ENCODE results near the gene GABRB1. TPM values are rescaled to one million over a fixed set of nuclear protein-coding genes. Genes with fewer than 3 reads are reported as not detected.

Gene GABRB1
- polyA plus RNA-seq, 3 donors: not detected

DNA sequence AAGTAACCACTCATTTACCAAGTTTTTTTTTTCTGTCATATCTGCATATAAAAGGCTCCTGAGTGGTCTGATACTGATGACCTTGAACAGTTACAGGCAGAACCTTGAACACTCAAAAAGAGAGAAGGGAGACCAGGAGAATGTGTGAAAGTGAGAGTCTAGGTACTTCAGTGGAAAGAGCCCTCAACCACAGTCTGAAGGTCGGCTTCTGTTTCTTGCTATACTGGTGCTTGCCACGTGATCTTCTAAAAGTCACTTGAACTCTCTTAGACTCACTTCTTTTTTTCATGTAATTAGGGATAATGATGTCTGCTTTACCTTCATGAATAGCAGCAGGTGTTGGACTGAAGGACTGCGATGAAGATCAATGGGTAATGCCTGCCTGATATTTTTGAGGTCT lies 22.8 kb downstream of the GABRB1 start:
- H3K36me3 Mint-ChIP-seq: no peaks in the 10 kb centered on the region
- H3K27ac Mint-ChIP-seq: no peak overlapping the region
- H3K4me3 Mint-ChIP-seq: no peak overlapping the region
- H3K4me3 ChIP-seq (replicated peaks in 1 of 3; ENCODE audit: low read depth in 2 of 3, low read length in 3 of 3): no peak overlapping the region
- no peak for DNase-seq
- TF ChIP-seq, protein P1, sequence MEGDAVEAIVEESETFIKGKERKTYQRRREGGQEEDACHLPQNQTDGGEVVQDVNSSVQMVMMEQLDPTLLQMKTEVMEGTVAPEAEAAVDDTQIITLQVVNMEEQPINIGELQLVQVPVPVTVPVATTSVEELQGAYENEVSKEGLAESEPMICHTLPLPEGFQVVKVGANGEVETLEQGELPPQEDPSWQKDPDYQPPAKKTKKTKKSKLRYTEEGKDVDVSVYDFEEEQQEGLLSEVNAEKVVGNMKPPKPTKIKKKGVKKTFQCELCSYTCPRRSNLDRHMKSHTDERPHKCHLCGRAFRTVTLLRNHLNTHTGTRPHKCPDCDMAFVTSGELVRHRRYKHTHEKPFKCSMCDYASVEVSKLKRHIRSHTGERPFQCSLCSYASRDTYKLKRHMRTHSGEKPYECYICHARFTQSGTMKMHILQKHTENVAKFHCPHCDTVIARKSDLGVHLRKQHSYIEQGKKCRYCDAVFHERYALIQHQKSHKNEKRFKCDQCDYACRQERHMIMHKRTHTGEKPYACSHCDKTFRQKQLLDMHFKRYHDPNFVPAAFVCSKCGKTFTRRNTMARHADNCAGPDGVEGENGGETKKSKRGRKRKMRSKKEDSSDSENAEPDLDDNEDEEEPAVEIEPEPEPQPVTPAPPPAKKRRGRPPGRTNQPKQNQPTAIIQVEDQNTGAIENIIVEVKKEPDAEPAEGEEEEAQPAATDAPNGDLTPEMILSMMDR (IDR thresholded peaks at IDR 0.05): no peak
- H3K4me1 ChIP-seq (ENCODE audit: control insufficient read depth in 1 of 2, insufficient read depth in 2 of 2, low read length in 2 of 2): no peaks in the 10 kb centered on the region
- intact Hi-C loops (cut with micrococcal nuclease): no loop called here
- peaks cover 0 to 12% (median 9%) of the 10 kb centered on the region in 3 donors for H3K27me3 Mint-ChIP-seq (ENCODE audit: low read depth in 3 of 3)
- peaks cover 0 to 2% (median 0%) of the 10 kb centered on the region in 7 donors for H3K9me3 Mint-ChIP-seq
- H3K4me2 ChIP-seq (replicated peaks; ENCODE audit: extremely low read depth, low read length, poor library complexity, severe bottlenecking): no peak overlapping the region
- H3K9ac ChIP-seq (ENCODE audit: insufficient read depth, low read length, poor library complexity, severe bottlenecking): no peak overlapping the region
- no peak overlapping the region for H3K27ac ChIP-seq (ENCODE audit: low read depth in 1 of 2, low read length in 2 of 2)
- H3K4me1 Mint-ChIP-seq: no peaks in the 10 kb centered on the region
- H4K20me1 ChIP-seq (ENCODE audit: insufficient read depth, low read length): no peaks in the 10 kb centered on the region
- no peaks in the 10 kb centered on the region for H3K79me2 ChIP-seq (ENCODE audit: insufficient read depth, low read length)
- no peak overlapping the region for H2AFZ ChIP-seq (ENCODE audit: insufficient read depth, low read depth, low read length, poor library complexity, severe bottlenecking)
- no CpG with 5 or more reads among the region's 3 CpGs for WGBS (ENCODE audit: insufficient coverage)
- peaks cover 2 to 3% of the 10 kb centered on the region in 2 donors for H3K27me3 ChIP-seq (ENCODE audit: control insufficient read depth in 2 of 2, insufficient read depth in 2 of 2, low read length in 2 of 2)
- H3K36me3 ChIP-seq (replicated peaks in 1 of 2; ENCODE audit: control insufficient read depth in 1 of 2, insufficient read depth in 2 of 2, low read length in 2 of 2): no peaks in the 10 kb centered on the region
- H3K9me3 ChIP-seq (replicated peaks in 1 of 2; ENCODE audit: control insufficient read depth in 1 of 2, insufficient read depth in 1 of 2, low read length in 2 of 2): no peaks in the 10 kb centered on the region

DNA sequence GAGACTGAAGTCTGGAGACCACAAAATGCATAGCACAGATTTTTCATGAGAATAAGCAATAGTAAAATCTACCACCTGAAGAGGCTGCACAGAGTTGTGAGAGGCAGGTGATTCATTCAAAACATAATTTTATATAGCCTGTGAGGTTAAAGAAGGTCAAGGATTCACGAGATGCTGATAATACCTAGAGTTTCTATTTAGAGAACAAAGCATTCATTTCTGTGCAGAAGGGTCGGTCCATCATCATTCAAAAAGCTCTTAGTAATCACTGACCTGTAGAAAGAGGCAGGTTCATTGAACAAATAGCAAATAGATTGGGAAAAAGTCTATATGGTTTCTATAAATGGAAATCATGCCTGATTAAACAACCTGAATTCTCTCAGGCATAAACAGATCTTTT lies 26.6 kb downstream of the GABRB1 start:
- Histone ChIP-seq H3K4me2 (replicated peaks; ENCODE audit: extremely low read depth, low read length, poor library complexity, severe bottlenecking) (no peak overlapping the region), H3K79me2 (ENCODE audit: insufficient read depth, low read length) (no peaks in the 10 kb centered on the region), H3K4me3 (replicated peaks in 1 of 3; ENCODE audit: low read depth in 2 of 3, low read length in 3 of 3) (no peak overlapping the region), H3K9me3 (replicated peaks in 1 of 2; ENCODE audit: control insufficient read depth in 1 of 2, insufficient read depth in 1 of 2, low read length in 2 of 2) (no peaks in the 10 kb centered on the region), H4K20me1 (ENCODE audit: insufficient read depth, low read length) (no peaks in the 10 kb centered on the region), H3K9ac (ENCODE audit: insufficient read depth, low read length, poor library complexity, severe bottlenecking) (no peak overlapping the region), H3K4me1 (ENCODE audit: control insufficient read depth in 1 of 2, insufficient read depth in 2 of 2, low read length in 2 of 2) (no peaks in the 10 kb centered on the region), H3K27ac (ENCODE audit: low read depth in 1 of 2, low read length in 2 of 2) (no peak overlapping the region), H3K27me3 (ENCODE audit: control insufficient read depth in 2 of 2, insufficient read depth in 2 of 2, low read length in 2 of 2) (no peaks in the 10 kb centered on the region), H2AFZ (ENCODE audit: insufficient read depth, low read depth, low read length, poor library complexity, severe bottlenecking) (no peak overlapping the region), H3K36me3 (replicated peaks in 1 of 2; ENCODE audit: control insufficient read depth in 1 of 2, insufficient read depth in 2 of 2, low read length in 2 of 2) (no peaks in the 10 kb centered on the region)
- Mint-ChIP-seq H3K4me3 (no peak overlapping the region), H3K36me3 (no peaks in the 10 kb centered on the region), H3K27ac (no peak overlapping the region), H3K9me3 (peaks cover 0 to 3% (median 0%) of the 10 kb centered on the region in 7 donors), H3K4me1 (no peaks in the 10 kb centered on the region), H3K27me3 (ENCODE audit: low read depth in 3 of 3) (peaks cover 0 to 3% (median 2%) of the 10 kb centered on the region in 3 donors)
- intact Hi-C loops (cut with micrococcal nuclease): no loop called here
- TF ChIP-seq, protein P1 (IDR thresholded peaks at IDR 0.05): no peak
- no CpG with 5 or more reads among the region's 2 CpGs for WGBS (ENCODE audit: insufficient coverage)
- DNase-seq: no peak
